Measurements from ENCODE around the gene MYCL.

Gene MYCL

GRCh38 chr1:39901714-39902459 lies at the start of gene MYCL (continued):
- no peak for TF ChIP-seq MEIS1 (CRISPR knock-in tag; IDR thresholded peaks at IDR 0.05; ENCODE audit: borderline replicate concordance)
- peak; percentile 37; the same call in 1 of the 2 replicates for TF ChIP-seq EGR2 (tag by site-specific recombination; IDR thresholded peaks at IDR 0.05; ENCODE audit: low read depth)
- TF ChIP-seq KLF8 (tag by site-specific recombination; IDR thresholded peaks at IDR 0.05), result peak; percentile 93
- no peak for TF ChIP-seq ZNF26 (tag by site-specific recombination; IDR thresholded peaks at IDR 0.05)
- TF ChIP-seq, protein P1, sequence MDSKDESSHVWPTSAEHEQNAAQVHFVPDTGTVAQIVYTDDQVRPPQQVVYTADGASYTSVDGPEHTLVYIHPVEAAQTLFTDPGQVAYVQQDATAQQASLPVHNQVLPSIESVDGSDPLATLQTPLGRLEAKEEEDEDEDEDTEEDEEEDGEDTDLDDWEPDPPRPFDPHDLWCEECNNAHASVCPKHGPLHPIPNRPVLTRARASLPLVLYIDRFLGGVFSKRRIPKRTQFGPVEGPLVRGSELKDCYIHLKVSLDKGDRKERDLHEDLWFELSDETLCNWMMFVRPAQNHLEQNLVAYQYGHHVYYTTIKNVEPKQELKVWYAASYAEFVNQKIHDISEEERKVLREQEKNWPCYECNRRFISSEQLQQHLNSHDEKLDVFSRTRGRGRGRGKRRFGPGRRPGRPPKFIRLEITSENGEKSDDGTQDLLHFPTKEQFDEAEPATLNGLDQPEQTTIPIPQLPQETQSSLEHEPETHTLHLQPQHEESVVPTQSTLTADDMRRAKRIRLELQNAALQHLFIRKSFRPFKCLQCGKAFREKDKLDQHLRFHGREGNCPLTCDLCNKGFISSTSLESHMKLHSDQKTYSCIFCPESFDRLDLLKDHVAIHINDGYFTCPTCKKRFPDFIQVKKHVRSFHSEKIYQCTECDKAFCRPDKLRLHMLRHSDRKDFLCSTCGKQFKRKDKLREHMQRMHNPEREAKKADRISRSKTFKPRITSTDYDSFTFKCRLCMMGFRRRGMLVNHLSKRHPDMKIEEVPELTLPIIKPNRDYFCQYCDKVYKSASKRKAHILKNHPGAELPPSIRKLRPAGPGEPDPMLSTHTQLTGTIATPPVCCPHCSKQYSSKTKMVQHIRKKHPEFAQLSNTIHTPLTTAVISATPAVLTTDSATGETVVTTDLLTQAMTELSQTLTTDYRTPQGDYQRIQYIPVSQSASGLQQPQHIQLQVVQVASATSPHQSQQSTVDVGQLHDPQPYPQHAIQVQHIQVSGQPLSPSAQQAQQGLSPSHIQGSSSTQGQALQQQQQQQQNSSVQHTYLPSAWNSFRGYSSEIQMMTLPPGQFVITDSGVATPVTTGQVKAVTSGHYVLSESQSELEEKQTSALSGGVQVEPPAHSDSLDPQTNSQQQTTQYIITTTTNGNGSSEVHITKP (tag by site-specific recombination; IDR thresholded peaks at IDR 0.05), result peak; percentile 89
- no peak; the same call in 1 of the 2 replicates for TF ChIP-seq ZNF660 (tag by site-specific recombination; IDR thresholded peaks at IDR 0.05)
- no peak for TF ChIP-seq ZNF174 (tag by site-specific recombination; IDR thresholded peaks at IDR 0.05)
- peak; percentile 66; the same call in 1 of the 2 replicates for TF ChIP-seq ZNF423 (tag by site-specific recombination; IDR thresholded peaks at IDR 0.05)
- TF ChIP-seq ZNF302 (tag by site-specific recombination; IDR thresholded peaks at IDR 0.05; ENCODE audit: low read depth), result no peak
- peak; percentile 44; the same call in 1 of the 2 replicates for TF ChIP-seq ZNF843 (tag by site-specific recombination; IDR thresholded peaks at IDR 0.05)
- no peak for TF ChIP-seq ZNF404 (tag by site-specific recombination; IDR thresholded peaks at IDR 0.05)
- TF ChIP-seq ZBTB7A (tag by site-specific recombination; IDR thresholded peaks at IDR 0.05; ENCODE audit: low read depth), result no peak
- TF ChIP-seq, protein P2, sequence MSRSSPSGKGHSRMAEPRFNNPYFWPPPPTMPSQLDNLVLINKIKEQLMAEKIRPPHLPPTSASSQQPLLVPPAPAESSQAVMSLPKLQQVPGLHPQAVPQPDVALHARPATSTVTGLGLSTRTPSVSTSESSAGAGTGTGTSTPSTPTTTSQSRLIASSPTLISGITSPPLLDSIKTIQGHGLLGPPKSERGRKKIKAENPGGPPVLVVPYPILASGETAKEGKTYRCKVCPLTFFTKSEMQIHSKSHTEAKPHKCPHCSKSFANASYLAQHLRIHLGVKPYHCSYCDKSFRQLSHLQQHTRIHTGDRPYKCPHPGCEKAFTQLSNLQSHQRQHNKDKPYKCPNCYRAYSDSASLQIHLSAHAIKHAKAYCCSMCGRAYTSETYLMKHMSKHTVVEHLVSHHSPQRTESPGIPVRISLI (tag by site-specific recombination; IDR thresholded peaks at IDR 0.05), result no peak
- no peak for TF ChIP-seq GLI4 (tag by site-specific recombination; IDR thresholded peaks at IDR 0.05)
- no peak for TF ChIP-seq ZNF529 (tag by site-specific recombination; IDR thresholded peaks at IDR 0.05; ENCODE audit: insufficient replicate concordance)
- no peak for TF ChIP-seq ZNF777 (tag by site-specific recombination; IDR thresholded peaks at IDR 0.05; ENCODE audit: borderline replicate concordance)
- no peak for TF ChIP-seq ZBTB21 (tag by site-specific recombination; IDR thresholded peaks at IDR 0.05)
- peak; percentile 97 for TF ChIP-seq ZEB2 (tag by site-specific recombination; IDR thresholded peaks at IDR 0.05)
- TF ChIP-seq ZNF48 (tag by site-specific recombination; IDR thresholded peaks at IDR 0.05), result no peak
- no peak for TF ChIP-seq SETDB1 (IDR thresholded peaks at IDR 0.05; ENCODE audit: insufficient read length, low read length)
- no peak for TF ChIP-seq ZNF624 (tag by site-specific recombination; IDR thresholded peaks at IDR 0.05)
- TF ChIP-seq ZNF214 (tag by site-specific recombination; IDR thresholded peaks at IDR 0.05; ENCODE audit: borderline replicate concordance), result no peak
- TF ChIP-seq ZNF747 (tag by site-specific recombination; IDR thresholded peaks at IDR 0.05), result no peak
- TF ChIP-seq ZNF639 (tag by site-specific recombination; IDR thresholded peaks at IDR 0.05), result no peak
- TF ChIP-seq ZNF175 (tag by site-specific recombination; IDR thresholded peaks at IDR 0.05), result no peak
- peak; percentile 48 for TF ChIP-seq ZXDB (tag by site-specific recombination; IDR thresholded peaks at IDR 0.05)
- no peak for TF ChIP-seq ZNF223 (tag by site-specific recombination; IDR thresholded peaks at IDR 0.05)
- TF ChIP-seq ZNF621 (tag by site-specific recombination; IDR thresholded peaks at IDR 0.05), result no peak
- no peak for TF ChIP-seq ZNF610 (tag by site-specific recombination; IDR thresholded peaks at IDR 0.05; ENCODE audit: borderline replicate concordance)
- TF ChIP-seq OVOL3 (tag by site-specific recombination; IDR thresholded peaks at IDR 0.05), result no peak
- no peak for TF ChIP-seq YY1 (tag by site-specific recombination; IDR thresholded peaks at IDR 0.05)
- TF ChIP-seq PRDM1 (tag by site-specific recombination; IDR thresholded peaks at IDR 0.05), result peak; percentile 80
- no peak for TF ChIP-seq GLI2 (tag by site-specific recombination; IDR thresholded peaks at IDR 0.05; ENCODE audit: borderline replicate concordance, low read depth)
- peak; percentile 25 for TF ChIP-seq ZNF654 (tag by site-specific recombination; IDR thresholded peaks at IDR 0.05; ENCODE audit: low read depth)
- TF ChIP-seq ZNF664 (tag by site-specific recombination; IDR thresholded peaks at IDR 0.05), result no peak

Measured in HEK293 (cell line).